K562 (cell line): Measurements from ENCODE around the gene UBN2. TPM values are rescaled to one million over a fixed set of nuclear protein-coding genes. Genes with fewer than 3 reads are reported as not detected.

Source experiments
- ATAC-seq: fragments of 200-7000 bp; cut with Tn5 transposase; 3 replicates; pipeline ENCODE4 v1.9.1; 2020; ENCODE audit warnings: moderate library complexity
- Bru-seq: library from RNA; stranded (reverse); fragments of 400-500 nt; gene quantifications from one replicate; lab custom pipeline; 2021; lab: Mats Ljungman, UMichigan
- BruChase-seq, 2 experiments: library from RNA; stranded (reverse); fragments of 400-500 nt; gene quantifications; one replicate each; lab custom pipeline; 2021; lab: Mats Ljungman, UMichigan
- BruUV-seq: library from RNA; stranded (reverse); fragments of 400-500 nt; replicated peaks from 2 replicates; lab custom pipeline; 2021; lab: Mats Ljungman, UMichigan
- CTCF ChIA-PET: fragments of 300-600 bp; formaldehyde crosslinking; extraction: SDS; loops from one replicate; lab custom pipeline; 2021; ENCODE audit warnings: low intra/inter-chr PET ratio; lab: Yijun Ruan, JAX
- POLR2A ChIA-PET: fragments of 300-600, 350-650 bp; sonication (Branson Sonifier 250); formaldehyde crosslinking; extraction: SDS; loops from one replicate; lab custom pipeline; 2021; ENCODE audit warnings: antibody characterized with exemption, inconsistent platforms; lab: Yijun Ruan, JAX
- DNase-seq, 4 experiments: peaks; one replicate each; pipeline versions ENCODE4 v3.0.0 to v3.0.0-alpha.2; 2011 to 2018; ENCODE audit warnings: low spot score in 3 of 4, mixed read lengths in 3 of 4; ENCODE audit errors: extremely low read depth in 1 of 4
- FAIRE-seq: peaks from 2 replicates; lab custom pipeline; 2011; peaks lifted over from hg19 to GRCh38; lab: Jason Lieb, UNC
- H2AFZ ChIP-seq: 2 replicates; pipeline ENCODE4 v1.6.0; 2011; ENCODE audit warnings: low read depth, low read length, control low read depth, inconsistent platforms
- H3K27ac ChIP-seq: fragments of 200-600 bp; 3 replicates; pipeline ENCODE4 v1.8.0; 2011; ENCODE audit warnings: low read depth, mild to moderate bottlenecking, control low read depth, inconsistent platforms, low read length, moderate library complexity, mixed read lengths; ENCODE audit errors: extremely low read depth
- H3K27me3 ChIP-seq, 2 experiments: fragments of 300-600 bp in 1 of 2; 2 replicates in 1 of 2; 3 replicates in 1 of 2; pipeline versions ENCODE4 v1.6.0 to v1.8.0; 2011; ENCODE audit warnings: inconsistent platforms in 2 of 2, low read length in 2 of 2, mild to moderate bottlenecking in 1 of 2, mixed read lengths in 1 of 2, moderate library complexity in 1 of 2; ENCODE audit not compliant: control insufficient read depth in 2 of 2, insufficient read depth in 2 of 2
- H3K36me3 ChIP-seq: fragments of 300-600 bp; 3 replicates; pipeline ENCODE4 v1.8.0; 2011; ENCODE audit warnings: mild to moderate bottlenecking, low read length, inconsistent platforms; ENCODE audit not compliant: control insufficient read depth, insufficient read depth
- H3K4me1 ChIP-seq, 2 experiments: fragments of 200-600 bp in 1 of 2; replicated peaks in 1 of 2; 2 replicates in 1 of 2; 3 replicates in 1 of 2; pipeline versions ENCODE4 v1.5.1 to v1.8.0; 2011; ENCODE audit warnings: inconsistent platforms in 2 of 2, low read length in 2 of 2, mild to moderate bottlenecking in 1 of 2, mixed read lengths in 1 of 2, moderate library complexity in 1 of 2; ENCODE audit not compliant: control insufficient read depth in 2 of 2, insufficient read depth in 2 of 2
- H3K4me2 ChIP-seq: 2 replicates; pipeline ENCODE4 v1.6.1; 2011; ENCODE audit warnings: low read length, control low read depth, inconsistent platforms, mixed read lengths; ENCODE audit not compliant: insufficient read depth
- H3K4me3 ChIP-seq: fragments of 200-600 bp; sonication (generic), shearing (Covaris generic); 2 replicates; pipeline ENCODE4 v1.5.1; 2016; ENCODE audit warnings: control low read depth, inconsistent platforms
- H3K79me2 ChIP-seq: fragments of 200-600 bp; 3 replicates; pipeline ENCODE4 v1.8.0; 2011; ENCODE audit warnings: low read length, inconsistent platforms; ENCODE audit not compliant: control insufficient read depth, insufficient read depth
- H3K9ac ChIP-seq, 2 experiments: 2 replicates each; pipeline versions ENCODE4 v1.6.0 to v1.6.1; 2011; ENCODE audit warnings: low read depth in 2 of 2, low read length in 2 of 2, control low read depth in 1 of 2, inconsistent platforms in 1 of 2, mild to moderate bottlenecking in 1 of 2, mixed read lengths in 1 of 2; ENCODE audit not compliant: insufficient read depth in 1 of 2
- H3K9me1 ChIP-seq: one replicate; pipeline ENCODE4 v1.6.0; 2011; ENCODE audit warnings: inconsistent platforms, mild to moderate bottlenecking, low read length, moderate library complexity; ENCODE audit not compliant: control insufficient read depth, insufficient read depth
- H3K9me3 ChIP-seq: replicated peaks from 2 replicates; pipeline ENCODE4 v1.5.1; 2011; ENCODE audit warnings: low read depth, low read length, inconsistent platforms; ENCODE audit not compliant: control insufficient read depth, insufficient read depth
- H4K20me1 ChIP-seq: replicated peaks from 2 replicates; pipeline ENCODE4 v1.6.1; 2011; ENCODE audit warnings: low read length, inconsistent platforms, mixed read lengths; ENCODE audit not compliant: control insufficient read depth, insufficient read depth
- CREB5 ChIP-seq: fragments of 250-450 bp; sonication (Bioruptor Pico); IDR thresholded peaks from 2 replicates; pipeline ENCODE4 v1.5.0; 2020; ENCODE audit warnings: mild to moderate bottlenecking
- ETV1 ChIP-seq: fragments of 450-650 bp; conservative IDR thresholded peaks from 2 replicates; pipeline ENCODE4 v1.6.1; 2016; ENCODE audit warnings: missing genetic modification characterization, control low read depth, low read depth, missing compliant biosample characterization
- MAX ChIP-seq: sonication (generic); formaldehyde crosslinking; IDR thresholded peaks from 2 replicates; pipeline ENCODE4 v1.9.0; 2022; ENCODE audit warnings: mild to moderate bottlenecking, missing genetic modification reagents
- NRF1 ChIP-seq, 2 experiments: fragments of 450-650 bp; IDR thresholded peaks in 1 of 2; conservative IDR thresholded peaks in 1 of 2; 2 replicates each; pipeline ENCODE4 v1.6.1; 2014; ENCODE audit warnings: mild to moderate bottlenecking in 2 of 2
- SUPT5H ChIP-seq: fragments of 450-650 bp; IDR thresholded peaks from 2 replicates; pipeline ENCODE4 v1.6.1; 2016
- ZNF282 ChIP-seq: sonication (generic); formaldehyde crosslinking; IDR thresholded peaks from 2 replicates; pipeline ENCODE4 v1.8.1; 2023; ENCODE audit warnings: missing genetic modification reagents
- WGBS: fragments of 100-300 bp; shearing (Covaris generic); methylation state at CpG from one replicate; pipeline ENCODE4 v1.1.6; 2016; ENCODE audit warnings: low coverage, mixed read lengths; ENCODE audit not compliant: insufficient coverage; ENCODE audit errors: missing lambda C conversion rate; 5-methylcytosine and 5-hydroxymethylcytosine counted together
- in situ Hi-C: fragments of 300-500 bp; cut with MboI; formaldehyde crosslinking; loops from 4 replicates; pipeline ENCODE4 v1.15.0; 2018; ENCODE audit warnings: inconsistent platforms, mixed read lengths
- intact Hi-C: fragments of 100-400 bp; cut with micrococcal nuclease; formaldehyde crosslinking; loops from 2 replicates; pipeline ENCODE4 v1.14.2; 2022
- long read RNA-seq, 3 experiments: library from polyadenylated mRNA in 2 of 3; library from RNA in 1 of 3; unstranded in 2 of 3; stranded (forward) in 1 of 3; transcript quantifications; one replicate each; pipeline ENCODE4 v2.0.0, GENCODE V29; 2019 to 2022
- polyA minus RNA-seq, 3 experiments: library from RNA; depleted of rRNA, polyadenylated mRNA; stranded (reverse); fragments of >200 nt; gene quantifications; 2 replicates each; pipeline ENCODE4 v1.2.3, GENCODE V29; 2011
- polyA plus RNA-seq, 8 experiments: library from polyadenylated mRNA; depleted of rRNA in 4 of 8; stranded (reverse) in 5 of 8; unstranded in 3 of 8; fragments of >200 nt; fragmentation: Nextera tagmentation in 2 of 8; fragmentation: Illumina TruSeq in 1 of 8; extraction: Ambion mirVana in 2 of 8; extraction: Trizol in 1 of 8; gene quantifications; 2 replicates each; pipeline versions ENCODE4 v1.2.1 to v1.2.3, GENCODE V29; 2011 to 2014; ENCODE audit warnings: inconsistent platforms in 1 of 8, missing spikeins in 1 of 8
- total RNA-seq, 7 experiments: library from RNA; depleted of rRNA in 6 of 7; stranded (reverse); fragments of >200 nt in 6 of 7; fragmentation: Illumina TruSeq in 2 of 7; extraction: Trizol in 2 of 7; gene quantifications; 2 replicates each; pipeline versions ENCODE4 v1.2.1 to v1.2.3, GENCODE V29; 2011 to 2021; ENCODE audit warnings: low replicate concordance in 1 of 7
- TF ChIP-seq, protein P1 (sequence below): fragments of 450-650 bp; formaldehyde crosslinking; conservative IDR thresholded peaks from 2 replicates; pipeline ENCODE4 v1.4.0; 2022; ENCODE audit warnings: mild to moderate bottlenecking, missing genetic modification characterization

Gene UBN2
- 24.2 and 70.5 TPM in 2 replicates for total RNA-seq (2011; cell fraction: chromatin; rRNA removed; ENCODE audit: low replicate concordance)
- total RNA-seq (2011; cell fraction: nucleolus; rRNA removed): 11.5 and 16.1 TPM in 2 replicates
- total RNA-seq (2011; cell fraction: nucleoplasm; rRNA removed): 37.4 and 70.8 TPM in 2 replicates
- total RNA-seq (2014; rRNA removed) (6.8 and 7.1 TPM in 2 replicates), total RNA-seq (2014; rRNA removed; fragmentation: Illumina TruSeq; extraction: Trizol) (12.4 and 16.6 TPM in 2 replicates), total RNA-seq (2015; rRNA removed; fragmentation: Illumina TruSeq; extraction: Trizol) (12.4 and 12.7 TPM in 2 replicates), total RNA-seq (2021) (18.8 and 19.5 TPM in 2 replicates), polyA plus RNA-seq (2011; rRNA removed) (11.9 and 15.4 TPM in 2 replicates), polyA plus RNA-seq (2014; fragmentation: Illumina TruSeq; extraction: Trizol) (7.8 and 9.9 TPM in 2 replicates), polyA plus RNA-seq (2014; fragmentation: Nextera tagmentation; extraction: Ambion mirVana) (1 to 10 TPM; 1.2 to 1.5 TPM), polyA plus RNA-seq (2014; rRNA removed) (6.0 and 6.4 TPM in 2 replicates), polyA minus RNA-seq (2011; rRNA and poly(A)+ RNA removed) (31.4 and 42.2 TPM in 2 replicates), Bru-seq, nascent RNA (percentile 80 among the genes with signal in this experiment), BruChase-seq, experiment 1, labeled RNA remaining after a 2-hour chase (percentile 91 among the genes with signal in this experiment), BruChase-seq, experiment 2, labeled RNA remaining after a 6-hour chase (percentile 91 among the genes with signal in this experiment)
- 2.7 and 8.4 TPM in 2 replicates for polyA plus RNA-seq (2011; cell fraction: cytosol; rRNA removed)
- polyA plus RNA-seq (2011; cell fraction: nucleus; rRNA removed): 14.0 and 21.7 TPM in 2 replicates
- polyA plus RNA-seq (2012): 4.4 and 5.4 TPM in 2 replicates
- 13.4 and 14.1 TPM in 2 replicates for polyA minus RNA-seq (2011; cell fraction: cytosol; rRNA and poly(A)+ RNA removed)
- 14.3 and 28.0 TPM in 2 replicates for polyA minus RNA-seq (2011; cell fraction: nucleus; rRNA and poly(A)+ RNA removed)
- long read RNA-seq, experiment 1, partial matches to known transcripts: 4 of 15 reads
- long read RNA-seq, experiment 1, other reads (novel, unspliced or antisense): 11 of 15 reads
- long read RNA-seq, experiment 2, partial matches to known transcripts: 1 of 9 reads
- long read RNA-seq, experiment 2, other reads (novel, unspliced or antisense): 7 of 9 reads
- long read RNA-seq, experiment 3, partial matches to known transcripts: 0 of 1 reads
- long read RNA-seq, experiment 3, other reads (novel, unspliced or antisense): 1 of 1 reads

GRCh38 chr7:139230774-139231512 is at the start of gene UBN2:
Gene UBN2, plus strand, starts transcription at chr7:139231237. Its CDS starts 248 bp downstream, at chr7:139231485.
- H3K9me1 ChIP-seq: no peaks in the 10 kb centered on the region
- H3K27ac ChIP-seq: peak within 1 kb of the TSS; percentile 91
- peak within 1 kb of the TSS; percentile 93 to 100 for H3K9ac ChIP-seq
- H4K20me1 ChIP-seq: peaks cover 11% of the 10 kb centered on the region; the same call in 1 of the 2 replicates
- H2AFZ ChIP-seq: peak within 1 kb of the TSS; percentile 99
- H3K36me3 ChIP-seq: no peaks in the 10 kb centered on the region
- DNase-seq (peak; percentile 98 to 100 (median 99)), ATAC-seq (peak; percentile 92), FAIRE-seq (peak; percentile 97)
- ChIA-PET POLR2A (interaction anchor here (0.8 to 5.8 kb wide), 4 partner anchors 14 to 98 kb away, joined by 3 to 53 read pairs (median 4); a partner anchor contains a TSS), CTCF (no interaction called here)
- H3K79me2 ChIP-seq: peaks cover 43% of the 10 kb centered on the region
- H3K9me3 ChIP-seq: no peaks in the 10 kb centered on the region
- H3K4me1 ChIP-seq: peaks cover 15 to 20% of the 10 kb centered on the region in 2 experiments
- intact Hi-C loops: loop anchor here (1.0 to 5.0 kb wide), 5 partner anchors 98 to 139 kb away; partner anchors contain the start of genes LUC7L2 and ZC3HAV1
- peak within 1 kb of the TSS; percentile 92 for H3K4me3 ChIP-seq
- BruUV-seq: no TSS peak
- in situ Hi-C loops: no loop called here
- no peaks in the 10 kb centered on the region for H3K27me3 ChIP-seq
- WGBS: 3% methylated on average over 63 of the region's 63 CpGs
- H3K4me2 ChIP-seq: peak within 1 kb of the TSS; percentile 98
- TF ChIP-seq, protein P1, sequence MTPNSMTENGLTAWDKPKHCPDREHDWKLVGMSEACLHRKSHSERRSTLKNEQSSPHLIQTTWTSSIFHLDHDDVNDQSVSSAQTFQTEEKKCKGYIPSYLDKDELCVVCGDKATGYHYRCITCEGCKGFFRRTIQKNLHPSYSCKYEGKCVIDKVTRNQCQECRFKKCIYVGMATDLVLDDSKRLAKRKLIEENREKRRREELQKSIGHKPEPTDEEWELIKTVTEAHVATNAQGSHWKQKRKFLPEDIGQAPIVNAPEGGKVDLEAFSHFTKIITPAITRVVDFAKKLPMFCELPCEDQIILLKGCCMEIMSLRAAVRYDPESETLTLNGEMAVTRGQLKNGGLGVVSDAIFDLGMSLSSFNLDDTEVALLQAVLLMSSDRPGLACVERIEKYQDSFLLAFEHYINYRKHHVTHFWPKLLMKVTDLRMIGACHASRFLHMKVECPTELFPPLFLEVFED (CRISPR knock-in tag): 0 out of 2 replicates have a peak, but pooled peaks have one; percentile 39
- TF ChIP-seq ZNF282 (CRISPR knock-in tag) (no peak), SUPT5H (peak; percentile 98), NRF1 (conservative IDR thresholded peaks at IDR 0.05 in 1 of 2, IDR thresholded peaks at IDR 0.05 in 1 of 2) (peak; percentile 100), MAX (CRISPR knock-in tag) (peak; percentile 49; the same call in 1 of the 2 replicates), CREB5 (CRISPR knock-in tag) (no peak), ETV1 (peak; percentile 83)
